Endothelial cell of umbilical vein (primary cell): ENCODE measurements around the gene MOXD1. TPM values are rescaled to one million over a fixed set of nuclear protein-coding genes. Genes with fewer than 3 reads are reported as not detected.

ENCODE experiments used
- BruUV-seq: library from RNA; stranded (reverse); fragments of 400-500 nt; replicated peaks from 2 replicates; lab custom pipeline; 2021; lab: Mats Ljungman, UMichigan
- CTCF ChIA-PET: fragments of 300-600, 350-600 bp; sonication (Branson Sonifier 250); formaldehyde crosslinking; loops from one replicate; lab custom pipeline; 2021; ENCODE audit warnings: antibody characterized with exemption, inconsistent platforms; lab: Charles Lee
- POLR2A ChIA-PET: fragments of 300-600, 350-600 bp; sonication (Branson Sonifier 250); formaldehyde crosslinking; loops from one replicate; lab custom pipeline; 2021; ENCODE audit warnings: antibody characterized with exemption, inconsistent platforms; lab: Charles Lee
- DNase-seq: peaks from one replicate; pipeline ENCODE4 v3.0.0-alpha.2; 2011; ENCODE audit warnings: low read depth, low spot score
- FAIRE-seq: peaks from 2 replicates; lab custom pipeline; 2011; peaks lifted over from hg19 to GRCh38; lab: Jason Lieb, UNC
- H2AFZ ChIP-seq: 2 replicates; pipeline ENCODE4 v1.6.0; 2012; ENCODE audit warnings: low read depth, low read length, control low read depth, inconsistent platforms
- H3K27ac ChIP-seq: 2 replicates; pipeline ENCODE4 v1.5.1; 2011; ENCODE audit warnings: low read depth, mild to moderate bottlenecking, control low read depth, low read length, moderate library complexity; ENCODE audit not compliant: insufficient read depth
- H3K27me3 ChIP-seq, 2 experiments: 2 replicates each; pipeline versions ENCODE4 v1.6.0 to v1.6.1; 2011; ENCODE audit warnings: low read length in 2 of 2, mixed read lengths in 1 of 2; ENCODE audit not compliant: control insufficient read depth in 2 of 2, insufficient read depth in 2 of 2
- H3K36me3 ChIP-seq, 2 experiments: 2 replicates in 1 of 2; 3 replicates in 1 of 2; pipeline ENCODE4 v1.5.1; 2011; ENCODE audit warnings: low read length in 2 of 2, mild to moderate bottlenecking in 1 of 2, moderate library complexity in 1 of 2; ENCODE audit not compliant: control insufficient read depth in 2 of 2, insufficient read depth in 2 of 2; ENCODE audit errors: extremely low read depth in 1 of 2
- H3K4me1 ChIP-seq: 3 replicates; pipeline ENCODE4 v1.5.1; 2011; ENCODE audit warnings: mild to moderate bottlenecking, low read length; ENCODE audit not compliant: control insufficient read depth, insufficient read depth; ENCODE audit errors: extremely low read depth
- H3K4me2 ChIP-seq: 2 replicates; pipeline ENCODE4 v1.6.1; 2011; ENCODE audit warnings: low read length, control low read depth, mixed read lengths; ENCODE audit not compliant: insufficient read depth
- H3K4me3 ChIP-seq, 3 experiments: fragments of 200-600 bp in 1 of 3; sonication (generic), shearing (Covaris generic) in 1 of 3; replicated peaks in 1 of 3; 2 replicates each; pipeline ENCODE4 v1.5.1; 2011 to 2016; ENCODE audit warnings: control low read depth in 3 of 3, low read length in 3 of 3, mild to moderate bottlenecking in 2 of 3, inconsistent platforms in 1 of 3, low read depth in 1 of 3, moderate library complexity in 1 of 3; ENCODE audit not compliant: insufficient read depth in 1 of 3
- H3K79me2 ChIP-seq: 2 replicates; pipeline ENCODE4 v1.6.0; 2012; ENCODE audit warnings: low read length, inconsistent platforms; ENCODE audit not compliant: control insufficient read depth, insufficient read depth
- H3K9ac ChIP-seq: replicated peaks from 2 replicates; pipeline ENCODE3; 2011; ENCODE audit warnings: low read length, control low read depth; ENCODE audit not compliant: insufficient read depth; ENCODE audit errors: extremely low read depth
- H3K9me1 ChIP-seq: replicated peaks from 3 replicates; pipeline ENCODE4 v1.6.0; 2011; ENCODE audit warnings: mild to moderate bottlenecking, low read length; ENCODE audit not compliant: control insufficient read depth, insufficient read depth; ENCODE audit errors: extremely low read depth
- H3K9me3 ChIP-seq: replicated peaks from 2 replicates; pipeline ENCODE4 v1.5.1; 2012; ENCODE audit warnings: low read length, inconsistent platforms; ENCODE audit not compliant: control insufficient read depth, insufficient read depth
- H4K20me1 ChIP-seq: replicated peaks from 2 replicates; pipeline ENCODE3; 2011; ENCODE audit warnings: mild to moderate bottlenecking, low read length; ENCODE audit not compliant: control insufficient read depth, insufficient read depth; ENCODE audit errors: extremely low read depth
- CTCF ChIP-seq, 2 donors: IDR thresholded peaks; 1 replicate in 1 of 2; 2 replicates in 1 of 2; pipeline ENCODE4 v1.5.1; 2011; ENCODE audit warnings: low read length in 2 of 2, mild to moderate bottlenecking in 2 of 2, moderate library complexity in 2 of 2, control low read depth in 1 of 2, inconsistent platforms in 1 of 2, low read depth in 1 of 2; ENCODE audit not compliant: insufficient read depth in 1 of 2; ENCODE audit errors: extremely low read depth in 1 of 2
- EZH2 ChIP-seq: IDR thresholded peaks from 2 replicates; pipeline ENCODE4 v1.6.1; 2012; ENCODE audit warnings: borderline replicate concordance, low read depth, mild to moderate bottlenecking, moderate library complexity, low read length, inconsistent platforms; ENCODE audit not compliant: severe bottlenecking
- FOS ChIP-seq: IDR thresholded peaks from 2 replicates; pipeline ENCODE4 v1.6.1; 2011; ENCODE audit warnings: mild to moderate bottlenecking, low read length, moderate library complexity, borderline replicate concordance; ENCODE audit not compliant: insufficient read depth
- GATA2 ChIP-seq: IDR thresholded peaks from 2 replicates; pipeline ENCODE4 v1.7.0; 2011; ENCODE audit warnings: low read depth, mild to moderate bottlenecking, moderate library complexity, mixed read lengths, low read length; ENCODE audit not compliant: insufficient read length, insufficient read depth
- MAX ChIP-seq: IDR thresholded peaks from 2 replicates; pipeline ENCODE4 v1.6.1; 2011; ENCODE audit not compliant: insufficient read depth, insufficient read length
- MYC ChIP-seq: IDR thresholded peaks from one replicate; pipeline ENCODE4 v1.6.1; 2011; ENCODE audit warnings: mild to moderate bottlenecking, low read depth, low read length
- POLR2AphosphoS5 ChIP-seq: IDR thresholded peaks from 2 replicates; pipeline ENCODE4 v1.6.1; 2012; ENCODE audit warnings: low read depth, mild to moderate bottlenecking, control low read depth, low read length, moderate library complexity; ENCODE audit not compliant: insufficient read depth
- dilution Hi-C: fragments of 300-500 bp; cut with MboI; formaldehyde crosslinking; loops from one replicate; pipeline ENCODE4 v1.15.0; 2019; ENCODE audit warnings: low sequenced_read_pairs; ENCODE audit not compliant: extremely low pct_ligation_motif_present
- intact Hi-C: fragments of 100-400 bp; cut with micrococcal nuclease; formaldehyde crosslinking; loops from one replicate; pipeline ENCODE4 v1.10.0; 2022
- polyA plus RNA-seq, 4 experiments: library from polyadenylated mRNA; depleted of rRNA in 3 of 4; stranded (reverse) in 3 of 4; unstranded in 1 of 4; fragments of >200 nt; gene quantifications; 2 replicates each; pipeline versions ENCODE4 v1.2.1 to v1.2.3, GENCODE V29; 2011 to 2012; ENCODE audit warnings: missing spikeins in 1 of 4
- total RNA-seq: library from RNA; stranded (reverse); gene quantifications from 2 replicates; pipeline ENCODE4 v1.2.3, GENCODE V29; 2021

Gene MOXD1
- total and polyA plus RNA-seq, 2 donors (not counting 3 experiments of a cell fraction or from before 2014, with no cell fraction given) = 0.01 TPM; not detected in 1

GRCh38 chr6:132268209-132268608 is 133.1 kb downstream of the MOXD1 start:
- POLR2A ChIA-PET = no interaction called here

More at GRCh38 chr6:132268209-132268608, 133.1 kb downstream of the MOXD1 start:
- Histone ChIP-seq H3K4me2 (no peak overlapping the region), H3K9me1 (no peaks in the 10 kb centered on the region), H4K20me1 (no peaks in the 10 kb centered on the region), H3K36me3 (no peaks in the 10 kb centered on the region), H3K27me3 (peaks cover 0 to 4% of the 10 kb centered on the region in 2 experiments), H3K9ac (no peak overlapping the region), H3K4me1 (no peaks in the 10 kb centered on the region), H2AFZ (no peak overlapping the region), H3K27ac (no peak overlapping the region), H3K9me3 (no peaks in the 10 kb centered on the region), H3K4me3 (no peak overlapping the region), H3K79me2 (no peaks in the 10 kb centered on the region)
- FAIRE-seq (no peak), DNase-seq (no peak)
- intact Hi-C loops (no loop called here), dilution Hi-C loops (no loop called here)
- no peak for TF ChIP-seq MAX
- no peak for TF ChIP-seq GATA2
- no peak for TF ChIP-seq EZH2
- TF ChIP-seq MYC = no peak
- TF ChIP-seq CTCF (IDR thresholded peaks at IDR 0.05; ENCODE audit: extremely low read depth in 1 of 2, insufficient read depth in 1 of 2, low read depth in 1 of 2, low read length in 2 of 2) = no peak
- TF ChIP-seq POLR2AphosphoS5 = no peak
- no peak for TF ChIP-seq FOS
- BruUV-seq = no TSS peak
- CTCF ChIA-PET = interaction anchor here (0.9 to 7.5 kb wide), 3 partner anchors 12 to 343 kb away, joined by 4 to 141 read pairs (median 12); no protein-coding TSS in a partner anchor
